ENCODE data around the gene PXMP2. TPM values are rescaled to one million over a fixed set of nuclear protein-coding genes. Genes with fewer than 3 reads are reported as not detected.

PXMP2 gene
- total RNA-seq, 1 experiment from 2014 or later: 39.9 TPM

DNA sequence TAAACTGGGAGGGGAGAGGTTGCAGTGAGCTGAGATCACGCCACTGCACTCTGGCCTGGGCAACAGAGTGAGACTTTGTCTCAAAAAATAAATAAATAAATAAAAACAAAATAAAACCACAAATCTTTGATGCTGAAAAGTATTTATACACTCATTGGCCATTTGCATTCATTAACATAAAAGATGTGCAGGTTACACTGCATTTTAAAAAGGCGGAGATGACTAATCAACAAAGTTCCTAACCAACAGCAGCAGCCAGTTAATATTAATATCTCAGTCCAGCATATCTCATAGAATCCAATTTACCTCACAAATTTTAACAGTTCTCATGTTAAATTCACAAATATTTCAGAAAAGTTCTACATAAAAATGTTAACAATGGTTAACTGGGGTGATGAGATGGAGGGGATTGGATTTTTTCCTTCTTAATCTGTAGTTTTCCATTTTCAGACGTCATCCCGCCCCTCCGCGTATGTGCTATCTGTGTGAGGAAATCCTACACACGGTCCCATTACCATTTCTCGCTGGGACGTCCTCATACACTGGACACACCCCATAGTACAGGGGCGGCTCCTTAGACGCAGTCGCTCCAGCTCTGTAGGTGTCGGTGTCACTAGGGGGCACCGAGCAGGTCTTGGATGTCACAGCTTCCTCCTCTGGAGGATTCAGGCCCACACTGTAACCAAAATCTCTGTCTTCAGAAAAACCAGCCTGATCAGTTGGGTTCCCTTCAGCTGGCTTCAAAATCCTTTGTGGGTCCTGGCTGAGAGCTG lies 67.0 kb downstream of the PXMP2 start:
- ChIA-PET CTCF (interaction anchor here (0.6 kb wide), 1 partner anchor 109 kb away, joined by 3 read pairs; no protein-coding TSS in a partner anchor), POLR2A (no interaction called here)
- no peaks in the 10 kb centered on the region for H3K4me1 Mint-ChIP-seq (ENCODE audit: low read depth, unreplicated experiment)
- Histone ChIP-seq H3K27me3 (replicated peaks; ENCODE audit: control insufficient read depth, insufficient read depth, low read length) (no peaks in the 10 kb centered on the region), H3K36me3 (ENCODE audit: control insufficient read depth, insufficient read depth, low read length) (no peaks in the 10 kb centered on the region), H3K4me3 (ENCODE audit: low read depth, low read length) (no peak overlapping the region), H3K9me3 (no peaks in the 10 kb centered on the region), H3K4me1 (no peaks in the 10 kb centered on the region)
- intact Hi-C loops (cut with micrococcal nuclease; ENCODE audit: unreplicated experiment): no loop called here
- no peak overlapping the region for H3K27ac Mint-ChIP-seq (ENCODE audit: unreplicated experiment)
- peaks cover 96% of the 10 kb centered on the region for H3K36me3 Mint-ChIP-seq (ENCODE audit: insufficient read depth, unreplicated experiment)
- no peaks in the 10 kb centered on the region for H3K27me3 Mint-ChIP-seq (ENCODE audit: insufficient read depth, unreplicated experiment)
- BruUV-seq (replicated peaks): no TSS peak
- no peaks in the 10 kb centered on the region for H3K9me3 Mint-ChIP-seq (ENCODE audit: unreplicated experiment)
- DNase-seq: peak in 1 of 2 experiments; percentile 48
- H3K4me3 Mint-ChIP-seq (ENCODE audit: unreplicated experiment): no peak overlapping the region
- peak in 1 of 2 experiments; percentile 28 for TF ChIP-seq CTCF (IDR thresholded peaks at IDR 0.05; ENCODE audit: insufficient read depth in 1 of 2, low read depth in 1 of 2, low read length in 1 of 2, severe bottlenecking in 1 of 2, unreplicated experiment in 1 of 2)

Other genes with a start within 250 kb of the PXMP2 start
- gene FBRSL1, start 197.4 kb upstream of the PXMP2 start, total RNA-seq (2022): 90.3 and 96.1 TPM in 2 replicates
- not detected in 2 replicates for gene LRCOL1, start 77.0 kb upstream of the PXMP2 start, total RNA-seq (2022)
- gene P2RX2, start 68.8 kb upstream of the PXMP2 start, total RNA-seq (2022): not detected in 2 replicates
- gene POLE, start 245 bp upstream of the PXMP2 start, total RNA-seq (2022): 167 and 170 TPM in 2 replicates
- gene PGAM5, start 23.3 kb downstream of the PXMP2 start, total RNA-seq (2022): 78.1 and 87.8 TPM in 2 replicates
- 80.8 and 86.6 TPM in 2 replicates for gene ANKLE2, start 74.2 kb downstream of the PXMP2 start, total RNA-seq (2022)
- 62.2 and 67.0 TPM in 2 replicates for gene GOLGA3, start 141.3 kb downstream of the PXMP2 start, total RNA-seq (2022)
- 28.0 and 32.3 TPM in 2 replicates for gene CHFR, start 200.0 kb downstream of the PXMP2 start, total RNA-seq (2022)